ENCODE data around the gene PTPRJ.

- TF ChIP-seq POLR2A (IDR thresholded peaks at IDR 0.05; ENCODE audit: low read depth, low read length): no peak
- TF ChIP-seq CTCF (IDR thresholded peaks at IDR 0.05; ENCODE audit: extremely low read depth in 1 of 2, insufficient read depth in 1 of 2, low read depth in 1 of 2, low read length in 2 of 2): no peak
- TF ChIP-seq POLR2AphosphoS5 (IDR thresholded peaks at IDR 0.05; ENCODE audit: insufficient read depth, low read depth, low read length): no peak
- no peak for TF ChIP-seq EZH2 (IDR thresholded peaks at IDR 0.05; ENCODE audit: borderline replicate concordance, low read depth, low read length, severe bottlenecking)
- TF ChIP-seq MAX (IDR thresholded peaks at IDR 0.05; ENCODE audit: insufficient read depth, insufficient read length): no peak
Measured at GRCh38 chr11:48138222-48138621, 157.9 kb downstream of the PTPRJ start.

Measured in endothelial cell of umbilical vein (primary cell).